Osteocyte (in vitro differentiated cells): Measurements from ENCODE around the gene SPSB1. TPM values are rescaled to one million over a fixed set of nuclear protein-coding genes. Genes with fewer than 3 reads are reported as not detected.
A peak's percentile ranks its signal among the peaks of the same experiment; 100 is the strongest.

Source experiments
- DNase-seq: peaks from one replicate; pipeline ENCODE4 v3.0.0; 2021; ENCODE audit warnings: mixed read lengths; ENCODE audit not compliant: unreplicated experiment; ENCODE audit errors: extremely low spot score
- H3K27ac Mint-ChIP-seq: one replicate; pipeline ENCODE4 v1.8.0; 2021; ENCODE audit warnings: mild to moderate bottlenecking, mixed read lengths; ENCODE audit not compliant: unreplicated experiment
- H3K27me3 Mint-ChIP-seq: one replicate; pipeline ENCODE4 v1.8.0; 2021; ENCODE audit warnings: mixed read lengths; ENCODE audit not compliant: unreplicated experiment
- H3K36me3 Mint-ChIP-seq: one replicate; pipeline ENCODE4 v1.8.0; 2021; ENCODE audit warnings: mixed read lengths; ENCODE audit not compliant: unreplicated experiment
- H3K4me1 Mint-ChIP-seq: one replicate; pipeline ENCODE4 v1.8.0; 2021; ENCODE audit warnings: mixed read lengths; ENCODE audit not compliant: unreplicated experiment
- H3K4me3 Mint-ChIP-seq: one replicate; pipeline ENCODE4 v1.8.0; 2021; ENCODE audit warnings: mild to moderate bottlenecking, moderate library complexity, mixed read lengths; ENCODE audit not compliant: unreplicated experiment
- H3K9me3 Mint-ChIP-seq: one replicate; pipeline ENCODE4 v1.8.0; 2021; ENCODE audit warnings: mixed read lengths; ENCODE audit not compliant: unreplicated experiment
- total RNA-seq: library from RNA; stranded (reverse); gene quantifications from 2 replicates; pipeline ENCODE4 v1.2.1, GENCODE V29; 2021
- TF ChIP-seq, protein P1 (sequence below): fragments of 200-600 bp; sonication (generic); IDR thresholded peaks from 2 replicates; pipeline ENCODE4 v1.5.0; 2021; ENCODE audit warnings: antibody characterized with exemption, mild to moderate bottlenecking, moderate library complexity

The SPSB1 gene
- total RNA-seq, 1 donor from 2014 or later, result 52.8 TPM

DNA sequence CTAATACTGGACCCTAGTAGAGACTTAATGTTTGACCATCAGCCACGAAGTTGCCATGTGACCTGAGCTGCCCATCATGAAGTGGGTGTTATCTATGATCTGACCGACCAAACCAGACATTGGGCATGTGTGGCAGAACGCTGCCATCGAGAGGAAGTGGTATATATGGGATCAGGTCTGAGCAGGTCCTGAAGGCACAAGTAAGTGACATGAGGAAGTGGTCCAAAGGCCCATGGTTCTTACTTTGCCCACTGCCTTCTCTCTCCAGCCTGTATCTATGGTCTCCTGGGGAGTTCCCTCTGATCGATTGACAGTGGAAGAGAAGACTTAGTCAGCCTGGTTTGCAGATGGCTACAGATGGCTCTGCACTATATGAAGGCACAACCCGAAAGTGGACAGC lies 7.9 kb downstream of the SPSB1 start:
- TF ChIP-seq, protein P1, sequence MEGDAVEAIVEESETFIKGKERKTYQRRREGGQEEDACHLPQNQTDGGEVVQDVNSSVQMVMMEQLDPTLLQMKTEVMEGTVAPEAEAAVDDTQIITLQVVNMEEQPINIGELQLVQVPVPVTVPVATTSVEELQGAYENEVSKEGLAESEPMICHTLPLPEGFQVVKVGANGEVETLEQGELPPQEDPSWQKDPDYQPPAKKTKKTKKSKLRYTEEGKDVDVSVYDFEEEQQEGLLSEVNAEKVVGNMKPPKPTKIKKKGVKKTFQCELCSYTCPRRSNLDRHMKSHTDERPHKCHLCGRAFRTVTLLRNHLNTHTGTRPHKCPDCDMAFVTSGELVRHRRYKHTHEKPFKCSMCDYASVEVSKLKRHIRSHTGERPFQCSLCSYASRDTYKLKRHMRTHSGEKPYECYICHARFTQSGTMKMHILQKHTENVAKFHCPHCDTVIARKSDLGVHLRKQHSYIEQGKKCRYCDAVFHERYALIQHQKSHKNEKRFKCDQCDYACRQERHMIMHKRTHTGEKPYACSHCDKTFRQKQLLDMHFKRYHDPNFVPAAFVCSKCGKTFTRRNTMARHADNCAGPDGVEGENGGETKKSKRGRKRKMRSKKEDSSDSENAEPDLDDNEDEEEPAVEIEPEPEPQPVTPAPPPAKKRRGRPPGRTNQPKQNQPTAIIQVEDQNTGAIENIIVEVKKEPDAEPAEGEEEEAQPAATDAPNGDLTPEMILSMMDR, result no peak
- Mint-ChIP-seq H3K27ac (peak overlapping the region; percentile 87), H3K4me1 (peaks cover 88% of the 10 kb centered on the region), H3K9me3 (no peaks in the 10 kb centered on the region), H3K27me3 (no peaks in the 10 kb centered on the region), H3K36me3 (peaks cover 27% of the 10 kb centered on the region), H3K4me3 (peak overlapping the region; percentile 26)
- DNase-seq, result no peak

DNA sequence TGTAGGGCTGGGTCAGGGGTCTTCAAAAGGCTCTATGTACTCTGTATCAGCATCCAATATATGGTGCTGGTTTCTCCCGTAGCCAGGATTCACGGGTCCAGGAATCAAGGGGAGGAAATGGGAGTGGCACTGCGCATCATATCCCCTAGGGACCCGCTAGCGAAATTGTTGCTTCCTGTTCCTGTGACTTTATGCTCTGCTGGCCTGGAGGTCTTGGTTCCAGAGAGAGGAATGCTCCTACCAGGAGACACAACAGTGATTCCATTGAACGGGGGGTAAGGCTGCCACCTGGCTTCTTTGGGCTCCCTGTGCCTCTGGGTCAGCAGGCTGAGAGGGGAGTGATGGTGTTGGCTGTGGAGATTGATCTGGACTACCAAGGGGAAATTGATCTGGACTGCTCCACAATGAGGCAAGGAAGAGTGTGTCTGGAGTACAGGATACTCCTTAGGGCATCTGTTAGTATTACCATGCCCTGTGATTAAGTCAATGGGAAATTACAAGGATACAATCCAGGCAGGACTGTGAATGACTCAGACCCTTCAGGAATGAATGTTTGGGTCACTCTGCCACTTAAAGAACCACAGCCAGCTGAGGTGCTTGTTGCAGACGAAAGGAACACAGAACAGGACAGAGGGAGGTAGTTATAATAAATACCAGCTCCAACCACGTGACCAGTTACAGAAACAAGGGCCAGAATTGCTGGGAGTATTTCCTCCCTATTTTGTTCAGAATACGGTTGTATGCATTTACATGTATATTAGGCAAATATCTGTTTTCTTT lies 10.2 kb downstream of the SPSB1 start:
- Mint-ChIP-seq H3K4me3 (peak overlapping the region; percentile 47), H3K27ac (peak overlapping the region; percentile 97)
- no peak for DNase-seq

DNA sequence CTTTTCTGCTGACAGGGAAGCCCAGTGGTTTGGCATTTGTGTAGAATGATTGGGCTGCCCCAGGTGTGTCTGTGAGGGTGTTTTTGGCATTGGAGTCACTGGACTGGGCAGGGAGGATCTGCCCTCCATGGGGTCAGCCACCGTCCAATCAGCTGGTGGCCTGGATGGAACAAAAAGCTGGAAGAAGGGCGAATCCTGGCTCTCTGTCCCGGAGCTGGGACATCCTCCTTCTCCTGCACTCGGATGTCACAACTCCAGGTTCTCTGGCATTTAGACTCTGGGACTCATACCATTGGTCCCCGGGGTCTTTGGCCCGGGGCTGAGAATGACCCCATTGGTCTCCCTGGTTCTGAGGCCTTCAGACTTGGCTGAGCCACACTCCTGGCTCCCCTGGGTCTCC lies 11.2 kb downstream of the SPSB1 start:
- Mint-ChIP-seq H3K27me3 (no peaks in the 10 kb centered on the region), H3K4me1 (peaks cover 86% of the 10 kb centered on the region), H3K27ac (peak overlapping the region; percentile 97), H3K9me3 (no peaks in the 10 kb centered on the region), H3K4me3 (no peak overlapping the region), H3K36me3 (peaks cover 17% of the 10 kb centered on the region)
- DNase-seq, result no peak
- TF ChIP-seq, protein P1, result no peak

More for the DNA sequence above, 10.2 kb downstream of the SPSB1 start:
- Mint-ChIP-seq H3K4me1 (peaks cover 84% of the 10 kb centered on the region), H3K9me3 (no peaks in the 10 kb centered on the region), H3K27me3 (no peaks in the 10 kb centered on the region), H3K36me3 (peaks cover 17% of the 10 kb centered on the region)
- TF ChIP-seq, protein P1, result no peak

DNA sequence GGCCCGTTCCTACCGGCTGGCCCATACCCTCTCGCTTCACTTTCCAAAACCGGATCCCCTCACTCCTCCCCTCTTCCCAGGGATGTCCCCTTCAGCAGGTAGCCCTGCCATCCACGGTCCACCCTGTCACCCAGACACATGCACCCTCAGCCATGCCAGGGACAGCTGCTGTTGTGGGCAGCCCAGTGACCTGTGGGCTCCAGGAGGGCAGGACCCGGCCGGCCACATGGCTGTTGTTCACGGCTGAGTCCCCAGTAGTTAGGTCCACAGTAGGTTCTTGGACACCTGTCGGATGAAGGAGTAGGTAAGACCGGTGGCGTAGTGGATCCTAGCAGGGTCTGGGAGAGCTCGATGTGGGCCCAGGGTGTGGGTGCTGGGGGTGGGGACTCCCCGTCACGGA lies 12.5 kb downstream of the SPSB1 start:
- H3K36me3 Mint-ChIP-seq, result peaks cover 16% of the 10 kb centered on the region
- H3K4me3 Mint-ChIP-seq, result no peak overlapping the region
- H3K4me1 Mint-ChIP-seq, result peaks cover 83% of the 10 kb centered on the region
- TF ChIP-seq, protein P1, result no peak
- H3K27ac Mint-ChIP-seq, result peak overlapping the region; percentile 50
- no peak for DNase-seq
- H3K9me3 Mint-ChIP-seq, result no peaks in the 10 kb centered on the region
- H3K27me3 Mint-ChIP-seq, result no peaks in the 10 kb centered on the region

DNA sequence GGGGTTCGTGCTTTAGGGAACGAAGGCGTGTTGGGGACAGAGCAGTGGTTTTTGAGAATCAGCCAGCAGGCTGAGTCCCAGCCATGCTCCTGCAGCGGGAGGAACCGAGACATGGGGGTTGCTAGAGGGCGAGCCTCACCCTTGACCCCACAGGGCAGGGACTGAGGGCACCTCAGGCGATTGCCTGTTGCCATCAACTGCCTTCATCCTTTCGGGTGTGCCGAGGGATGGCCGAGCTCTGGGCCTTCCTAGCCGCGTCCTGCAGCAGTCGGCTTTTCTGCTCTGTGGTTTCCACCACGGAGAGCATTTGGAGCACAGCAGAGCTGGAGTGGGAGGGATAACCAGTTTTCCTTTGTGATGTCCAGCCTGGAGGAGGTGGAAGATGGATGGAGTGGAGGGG lies 13.3 kb downstream of the SPSB1 start:
- H3K27me3 Mint-ChIP-seq, result no peaks in the 10 kb centered on the region
- H3K36me3 Mint-ChIP-seq, result peaks cover 10% of the 10 kb centered on the region
- peaks cover 78% of the 10 kb centered on the region for H3K4me1 Mint-ChIP-seq
- DNase-seq, result no peak
- TF ChIP-seq, protein P1, result no peak
- H3K4me3 Mint-ChIP-seq, result no peak overlapping the region
- peak overlapping the region; percentile 35 for H3K27ac Mint-ChIP-seq
- no peaks in the 10 kb centered on the region for H3K9me3 Mint-ChIP-seq
